Suprapubic skin (tissue), 4 donors: Measurements from ENCODE around the gene TSHZ2. TPM values are rescaled to one million over a fixed set of nuclear protein-coding genes. Genes with fewer than 3 reads are reported as not detected.
"Not testable (repeated sequence)": the region's sequence is repeated elsewhere in the genome, so short reads cannot be mapped to it uniquely, and the experiment has no call there.

Experiments
- DNase-seq, 2 donors: peaks; one replicate each; pipeline ENCODE4 v3.0.0-alpha.2; 2019; ENCODE audit warnings: low spot score in 2 of 2
- H3K27ac ChIP-seq: fragments of 200-600 bp; sonication (generic); one replicate; pipeline ENCODE4 v1.5.1; 2019
- H3K27me3 ChIP-seq: fragments of 200-600 bp; sonication (generic); one replicate; pipeline ENCODE4 v1.5.1; 2019
- H3K36me3 ChIP-seq: fragments of 200-600 bp; sonication (generic); one replicate; pipeline ENCODE4 v1.5.1; 2019
- H3K4me1 ChIP-seq: fragments of 200-600 bp; sonication (generic); one replicate; pipeline ENCODE4 v1.5.1; 2019
- H3K4me3 ChIP-seq: fragments of 200-600 bp; sonication (generic); one replicate; pipeline ENCODE4 v1.5.1; 2019; ENCODE audit warnings: mild to moderate bottlenecking
- H3K9me3 ChIP-seq: fragments of 200-600 bp; sonication (generic); one replicate; pipeline ENCODE4 v1.5.1; 2019
- CTCF ChIP-seq, 2 donors: fragments of 200-600 bp in 1 of 2; fragments of 450-650 bp in 1 of 2; sonication (generic) in 1 of 2; IDR thresholded peaks; one replicate each; pipeline ENCODE4 v1.5.1; 2016 to 2019; ENCODE audit warnings: antibody characterized with exemption in 2 of 2, mild to moderate bottlenecking in 1 of 2, moderate library complexity in 1 of 2
- EP300 ChIP-seq: sonication (generic); formaldehyde crosslinking; IDR thresholded peaks from one replicate; pipeline ENCODE4 v1.6.1; 2017; ENCODE audit warnings: antibody characterized with exemption
- POLR2A ChIP-seq, 2 donors: fragments of 450-650 bp; IDR thresholded peaks; one replicate each; pipeline ENCODE4 v1.6.1; 2017; ENCODE audit warnings: antibody characterized with exemption in 2 of 2, mild to moderate bottlenecking in 2 of 2, moderate library complexity in 2 of 2
- POLR2AphosphoS5 ChIP-seq, 3 donors: sonication (generic); formaldehyde crosslinking; IDR thresholded peaks; one replicate each; pipeline ENCODE4 v1.6.1; 2017; ENCODE audit warnings: antibody characterized with exemption in 3 of 3
- WGBS: methylation state at CpG from one replicate; pipeline ENCODE4 v1.1.5; 2018; 5-methylcytosine and 5-hydroxymethylcytosine counted together
- total RNA-seq, 4 donors: library from RNA; depleted of rRNA; stranded (reverse); fragments of >200 nt; gene quantifications; one replicate each; pipeline ENCODE4 v1.1.0, GENCODE V29; 2016

The TSHZ2 gene
- total RNA-seq, 4 donors from 2014 or later: 10.2 to 24.7 (median 19.2) TPM

- H3K4me3 ChIP-seq: no peak overlapping the region
- H3K27ac ChIP-seq: no peak overlapping the region
- 73% methylated on average over 8 of the region's 8 CpGs for whole genome bisulfite sequencing
- TF ChIP-seq CTCF (IDR thresholded peaks at IDR 0.05): no peak
- no peak for TF ChIP-seq POLR2AphosphoS5 (IDR thresholded peaks at IDR 0.05)
- no peak for TF ChIP-seq EP300
- TF ChIP-seq POLR2A (IDR thresholded peaks at IDR 0.05): no peak
- no peaks in the 10 kb centered on the region for H3K9me3 ChIP-seq
- H3K27me3 ChIP-seq: no peaks in the 10 kb centered on the region
- no peaks in the 10 kb centered on the region for H3K36me3 ChIP-seq
- no peaks in the 10 kb centered on the region for H3K4me1 ChIP-seq
- no peak for DNase-seq
These were observed 555.0 kb downstream of the TSHZ2 start for GRCh38 chr20:53527196-53527595.

- 85% methylated on average over 5 of the region's 5 CpGs for WGBS
- TF ChIP-seq POLR2AphosphoS5 (IDR thresholded peaks at IDR 0.05) (no peak), CTCF (IDR thresholded peaks at IDR 0.05) (no peak), POLR2A (IDR thresholded peaks at IDR 0.05) (no peak), EP300 (no peak)
- DNase-seq: no peak
These were observed 557.5 kb downstream of the TSHZ2 start for GRCh38 chr20:53529658-53530057.

GRCh38 chr20:53530440-53530839, 558.3 kb downstream of the TSHZ2 start:
- H3K9me3 ChIP-seq: no peaks in the 10 kb centered on the region
- H3K27me3 ChIP-seq: no peaks in the 10 kb centered on the region
- no peak for DNase-seq
- no peaks in the 10 kb centered on the region for H3K4me1 ChIP-seq
- no peak overlapping the region for H3K27ac ChIP-seq
- H3K36me3 ChIP-seq: no peaks in the 10 kb centered on the region
- no peak overlapping the region for H3K4me3 ChIP-seq
- WGBS: 74% methylated on average over 2 of the region's 2 CpGs
- TF ChIP-seq POLR2AphosphoS5 (IDR thresholded peaks at IDR 0.05) (no peak), CTCF (IDR thresholded peaks at IDR 0.05) (no peak), POLR2A (IDR thresholded peaks at IDR 0.05) (no peak), EP300 (no peak)

More at GRCh38 chr20:53529658-53530057, 557.5 kb downstream of the TSHZ2 start:
- H3K4me1 ChIP-seq: no peaks in the 10 kb centered on the region
- no peaks in the 10 kb centered on the region for H3K9me3 ChIP-seq
- no peak overlapping the region for H3K27ac ChIP-seq
- H3K4me3 ChIP-seq: no peak overlapping the region
- H3K27me3 ChIP-seq: no peaks in the 10 kb centered on the region
- no peaks in the 10 kb centered on the region for H3K36me3 ChIP-seq

DNA sequence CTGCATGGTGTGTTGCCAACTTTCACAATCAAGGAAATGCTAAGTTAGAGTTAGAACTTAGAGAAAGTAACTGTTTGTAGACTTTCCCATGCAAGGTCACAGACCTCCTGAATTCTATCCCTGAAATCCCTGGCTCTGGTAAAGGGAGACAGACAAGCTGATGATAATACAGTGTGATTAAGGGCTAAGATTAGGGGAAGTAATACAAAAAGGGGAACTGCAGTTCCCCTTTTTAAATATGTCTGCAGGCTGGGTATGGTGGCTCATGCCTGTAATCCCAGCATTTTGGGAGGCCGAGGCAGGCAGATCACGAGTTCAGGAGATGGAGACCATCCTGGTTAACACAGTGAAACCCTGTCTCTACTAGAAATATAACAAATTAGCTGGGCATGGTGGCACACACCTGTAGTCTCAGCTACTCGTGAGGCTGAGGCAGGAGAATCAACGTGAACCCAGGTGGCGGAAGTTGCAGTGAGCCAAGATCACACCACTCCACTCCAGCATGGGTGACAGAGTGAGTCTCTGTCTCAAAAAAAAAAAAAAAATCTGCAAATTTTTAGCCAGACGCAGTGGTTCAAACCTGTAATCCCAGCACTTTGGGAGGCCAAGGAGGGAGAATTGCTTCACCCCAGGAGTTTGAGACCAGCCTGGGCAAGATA, 560.6 kb downstream of the TSHZ2 start:
- not testable (repeated sequence) for H3K9me3 ChIP-seq, DNase-seq, H3K4me1 ChIP-seq, H3K27ac ChIP-seq, H3K36me3 ChIP-seq, H3K4me3 ChIP-seq, H3K27me3 ChIP-seq
- WGBS: 86% methylated on average over 6 of the region's 6 CpGs

DNA sequence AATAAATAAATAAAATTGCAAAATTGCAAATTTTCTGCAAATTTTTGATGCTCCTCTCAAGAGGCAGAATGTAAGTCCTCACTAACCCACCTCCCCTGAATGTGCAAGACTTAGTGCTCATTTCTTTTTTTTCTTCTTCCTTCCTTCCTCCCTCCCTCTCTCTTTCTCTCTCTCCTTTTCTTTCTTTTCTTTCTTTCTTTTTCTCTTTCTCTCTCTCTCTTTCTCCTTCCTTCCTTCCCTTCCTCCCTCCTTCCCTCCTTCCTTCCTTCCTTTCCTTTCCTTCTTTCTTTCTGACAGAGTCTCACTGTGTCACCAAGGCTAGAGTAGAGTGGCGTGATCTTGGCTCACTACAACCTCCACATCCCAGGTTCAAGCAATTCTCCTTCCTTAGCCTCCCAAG, 561.3 kb downstream of the TSHZ2 start:
- Histone ChIP-seq H3K4me1 (no peaks in the 10 kb centered on the region), H3K27ac (no peak overlapping the region), H3K4me3 (no peak overlapping the region), H3K36me3 (no peaks in the 10 kb centered on the region), H3K27me3 (no peaks in the 10 kb centered on the region), H3K9me3 (no peaks in the 10 kb centered on the region)
- DNase-seq: no peak
- TF ChIP-seq CTCF (IDR thresholded peaks at IDR 0.05): no peak
- no peak for TF ChIP-seq POLR2A (IDR thresholded peaks at IDR 0.05)
- TF ChIP-seq POLR2AphosphoS5 (IDR thresholded peaks at IDR 0.05): no peak
- TF ChIP-seq EP300: no peak
- WGBS: 86% methylated on average over 1 of the region's 1 CpG

DNA sequence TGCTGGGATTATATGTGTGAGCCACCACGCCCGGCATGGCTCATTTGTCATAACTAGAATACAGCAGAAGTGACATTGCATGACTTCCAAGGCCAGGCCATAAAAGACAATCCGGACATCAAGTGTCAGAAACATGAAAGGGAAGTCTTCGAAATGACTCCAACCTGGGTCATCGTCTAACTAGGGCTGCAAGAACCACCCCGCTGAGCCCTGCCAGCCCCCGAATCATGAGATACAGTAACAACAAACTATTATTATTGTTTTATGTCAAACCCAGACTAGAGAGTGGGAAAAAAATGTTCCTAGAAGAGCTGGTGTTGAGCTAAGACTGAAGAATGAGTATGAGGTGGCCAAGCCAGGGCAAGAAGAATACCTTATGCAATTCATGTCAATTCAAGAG, 561.9 kb downstream of the TSHZ2 start:
- H3K36me3 ChIP-seq: no peaks in the 10 kb centered on the region
- WGBS: 83% methylated on average over 7 of the region's 7 CpGs

More for the DNA sequence above, 561.9 kb downstream of the TSHZ2 start:
- H3K4me3 ChIP-seq: no peak overlapping the region
- no peak for TF ChIP-seq POLR2A (IDR thresholded peaks at IDR 0.05)
- no peak for TF ChIP-seq CTCF (IDR thresholded peaks at IDR 0.05)
- TF ChIP-seq EP300: no peak
- no peak for TF ChIP-seq POLR2AphosphoS5 (IDR thresholded peaks at IDR 0.05)
- no peaks in the 10 kb centered on the region for H3K27me3 ChIP-seq
- H3K4me1 ChIP-seq: no peaks in the 10 kb centered on the region
- DNase-seq: no peak
- no peak overlapping the region for H3K27ac ChIP-seq
- H3K9me3 ChIP-seq: no peaks in the 10 kb centered on the region
